Upper lobe of left lung (tissue), 4 donors: ENCODE data around the gene TCHHL1.

ENCODE experiments used
- EP300 ChIP-seq, 4 donors: sonication (generic); formaldehyde crosslinking; IDR thresholded peaks; one replicate each; pipeline ENCODE4 v1.5.1; 2017; ENCODE audit warnings: antibody characterized with exemption in 4 of 4, control low read depth in 2 of 4
- POLR2A ChIP-seq, 4 donors: fragments of 450-650 bp; IDR thresholded peaks; one replicate each; pipeline ENCODE4 v1.5.1; 2016 to 2017; ENCODE audit warnings: antibody characterized with exemption in 4 of 4, mild to moderate bottlenecking in 2 of 4
- POLR2AphosphoS5 ChIP-seq, 2 donors: sonication (generic); formaldehyde crosslinking; IDR thresholded peaks; one replicate each; pipeline ENCODE4 v1.5.1; 2017; ENCODE audit warnings: antibody characterized with exemption in 2 of 2

DNA sequence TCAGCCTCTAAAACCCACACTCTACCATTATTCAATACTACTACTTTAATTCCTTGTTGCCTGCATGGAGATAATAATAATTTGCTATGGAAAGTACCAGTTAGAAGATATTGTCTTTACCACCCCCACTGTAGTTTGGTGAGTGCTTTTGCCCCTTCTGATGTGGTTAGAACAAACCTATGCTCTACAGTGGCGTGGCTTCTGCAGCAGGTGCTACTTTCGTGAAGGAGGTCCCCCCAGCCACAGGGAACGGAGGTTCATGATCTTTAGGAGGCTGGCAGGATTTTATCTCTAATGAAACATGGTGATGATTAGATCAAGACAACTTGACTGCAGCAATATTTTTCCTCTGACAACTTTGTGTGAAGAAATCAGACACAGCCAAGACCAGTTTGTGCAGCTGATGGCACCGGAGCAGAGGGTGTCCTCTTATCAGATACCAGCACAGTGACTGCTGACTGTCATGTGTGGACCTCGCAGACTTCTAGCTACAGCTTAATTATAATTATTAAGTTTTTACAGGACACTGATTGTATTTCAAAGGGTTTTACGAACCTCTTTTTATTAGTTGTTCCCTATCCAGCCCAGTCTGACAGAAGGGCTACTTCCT lies 37.1 kb upstream of the TCHHL1 start:
- TF ChIP-seq POLR2A (IDR thresholded peaks at IDR 0.05) (no peak), EP300 (IDR thresholded peaks at IDR 0.05) (no peak), POLR2AphosphoS5 (IDR thresholded peaks at IDR 0.05) (no peak)
